HG03342 (cell line): ENCODE data around the gene RTN4.
A peak's percentile ranks its signal among the peaks of the same experiment; 100 is the strongest.
"Not testable (repeated sequence)": the region's sequence is repeated elsewhere in the genome, so short reads cannot be mapped to it uniquely, and the experiment has no call there.

Experiments used
- ATAC-seq: cut with Tn5 transposase; IDR thresholded peaks from one replicate; pipeline ENCODE4 v1.9.1; 2021; ENCODE audit warnings: mild to moderate bottlenecking, moderate library complexity; ENCODE audit not compliant: unreplicated experiment

RTN4 gene

DNA sequence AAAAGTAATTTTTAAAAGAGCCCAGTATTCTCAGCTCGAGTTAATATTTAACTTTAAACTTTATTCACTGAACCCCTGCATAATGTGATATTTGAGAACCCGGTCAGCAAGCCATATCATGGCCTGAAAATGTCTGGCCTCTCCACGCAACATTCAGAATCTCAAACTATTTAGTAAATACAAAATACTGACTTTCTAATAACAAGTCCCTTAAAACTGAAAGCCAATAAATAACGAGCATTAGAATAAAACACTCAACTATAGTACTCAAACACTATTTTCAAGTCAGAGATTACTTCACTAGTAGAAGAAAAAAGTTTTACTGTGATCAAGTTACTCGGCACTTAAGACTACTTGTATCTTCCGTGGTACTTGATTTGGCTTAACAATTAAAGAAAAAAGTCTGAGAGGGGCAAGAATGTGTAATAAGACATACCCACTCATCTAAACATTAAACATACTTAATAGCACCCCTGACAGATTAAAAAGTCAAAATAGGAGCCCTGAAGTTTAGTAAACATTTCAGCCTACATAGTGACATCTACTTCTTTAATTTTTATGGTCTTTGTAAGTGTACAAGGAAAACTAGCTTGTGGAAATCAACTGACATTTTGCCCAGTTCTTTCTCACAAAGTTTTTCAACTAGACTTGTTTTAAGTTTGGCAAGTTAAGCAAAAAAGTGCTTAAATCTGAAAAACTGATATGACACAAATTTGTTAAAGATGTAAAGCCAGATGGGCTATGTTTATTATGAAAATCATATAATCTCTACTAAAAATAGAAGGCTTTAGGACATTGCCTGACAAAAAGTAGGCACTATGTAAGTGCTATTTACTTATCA lies 38.2 kb downstream of the RTN4 start:
- ATAC-seq: no peak

DNA sequence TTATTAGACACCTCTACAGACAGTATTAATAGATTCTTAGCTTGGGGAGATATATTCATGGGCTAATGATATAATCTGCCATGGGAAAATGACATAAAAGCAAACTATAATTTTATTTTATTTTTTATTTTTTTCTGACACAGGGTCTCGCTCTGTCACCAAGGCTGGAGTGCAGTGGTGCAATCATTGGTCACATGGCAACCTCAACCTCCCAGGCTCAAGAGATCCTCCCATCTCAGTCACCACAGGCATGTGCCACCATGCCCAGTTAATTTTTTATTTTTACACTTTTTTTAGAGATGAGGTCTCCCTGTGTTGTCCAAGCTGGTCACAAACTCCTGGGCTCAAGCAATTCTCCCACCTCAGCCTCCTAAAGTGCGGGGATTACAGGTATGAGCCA lies 39.3 kb downstream of the RTN4 start:
- ATAC-seq: no peak

DNA sequence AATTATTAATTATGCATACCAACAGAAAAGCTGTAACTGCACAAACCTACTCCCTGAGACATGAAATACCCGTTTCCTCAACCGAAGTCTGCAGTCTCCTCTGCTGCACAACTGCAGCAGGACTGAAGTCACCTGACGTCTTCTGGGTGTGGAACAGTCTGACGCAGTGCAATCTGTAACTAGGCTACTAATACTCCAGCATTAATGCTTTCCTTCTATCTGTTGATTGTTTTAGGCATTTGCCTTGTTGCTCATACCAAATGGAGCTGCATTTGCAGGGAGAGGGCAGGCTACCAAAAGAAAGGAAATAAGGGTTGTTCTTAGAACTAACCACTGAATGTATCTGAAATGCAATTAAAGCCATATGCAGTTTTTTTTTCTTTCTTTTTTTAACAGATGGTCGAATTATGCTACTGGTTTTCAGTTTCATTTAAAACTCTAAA lies 40.1 kb downstream of the RTN4 start:
- peak; percentile 94 for ATAC-seq

DNA sequence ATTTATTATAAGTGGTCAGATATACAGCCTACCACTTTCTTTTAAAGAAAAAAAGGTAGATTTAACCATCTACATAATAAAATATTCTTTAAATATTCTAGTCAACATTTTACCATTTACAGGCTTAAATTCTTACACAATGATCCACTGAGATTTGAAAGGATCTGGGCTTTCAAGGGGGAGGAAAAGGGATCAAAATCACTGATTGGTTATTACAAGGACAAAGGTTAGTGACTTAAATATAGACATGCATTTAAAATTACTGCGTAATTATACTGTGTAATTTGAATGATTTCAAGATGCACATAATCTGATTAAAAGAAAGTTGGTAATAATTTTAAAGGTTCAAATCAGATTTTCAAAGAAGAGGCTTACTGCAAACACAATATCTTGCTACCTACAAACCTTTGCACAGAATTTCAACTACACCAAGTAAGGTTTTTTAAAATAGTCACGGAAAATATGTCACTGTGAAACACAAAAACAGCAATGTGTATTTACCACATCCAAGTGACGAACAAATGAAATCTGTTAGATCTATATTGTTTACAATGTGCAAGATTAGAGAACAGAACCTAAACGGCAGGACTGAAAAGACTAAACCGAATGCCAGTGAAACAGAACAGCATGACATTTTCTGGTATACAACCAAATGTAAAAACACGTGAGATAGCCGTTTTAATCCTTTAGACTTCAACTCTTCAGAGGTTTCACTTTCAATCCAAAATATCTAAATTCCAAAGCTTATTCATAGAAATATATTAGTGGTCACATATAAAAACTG lies 40.8 kb downstream of the RTN4 start:
- no peak for ATAC-seq

DNA sequence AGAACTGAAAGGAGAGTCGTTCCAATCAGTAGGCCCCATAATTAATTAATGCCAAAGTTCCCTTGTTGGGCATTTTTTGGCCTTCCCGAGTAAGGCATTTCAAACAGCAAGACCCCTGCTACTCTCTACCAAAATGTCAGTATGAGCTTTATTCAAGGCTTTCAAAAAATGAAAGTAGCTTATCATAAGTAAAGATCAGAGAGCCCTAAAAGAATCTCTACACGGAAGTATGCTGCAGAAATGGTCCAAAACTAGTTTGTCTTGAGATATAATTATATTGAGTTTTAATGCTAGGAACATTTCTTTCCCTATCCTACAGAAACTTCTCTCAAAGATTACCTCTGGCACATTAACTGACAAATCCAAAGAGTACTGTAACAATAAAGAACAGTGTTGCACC lies 43.9 kb downstream of the RTN4 start:
- ATAC-seq: no peak

DNA sequence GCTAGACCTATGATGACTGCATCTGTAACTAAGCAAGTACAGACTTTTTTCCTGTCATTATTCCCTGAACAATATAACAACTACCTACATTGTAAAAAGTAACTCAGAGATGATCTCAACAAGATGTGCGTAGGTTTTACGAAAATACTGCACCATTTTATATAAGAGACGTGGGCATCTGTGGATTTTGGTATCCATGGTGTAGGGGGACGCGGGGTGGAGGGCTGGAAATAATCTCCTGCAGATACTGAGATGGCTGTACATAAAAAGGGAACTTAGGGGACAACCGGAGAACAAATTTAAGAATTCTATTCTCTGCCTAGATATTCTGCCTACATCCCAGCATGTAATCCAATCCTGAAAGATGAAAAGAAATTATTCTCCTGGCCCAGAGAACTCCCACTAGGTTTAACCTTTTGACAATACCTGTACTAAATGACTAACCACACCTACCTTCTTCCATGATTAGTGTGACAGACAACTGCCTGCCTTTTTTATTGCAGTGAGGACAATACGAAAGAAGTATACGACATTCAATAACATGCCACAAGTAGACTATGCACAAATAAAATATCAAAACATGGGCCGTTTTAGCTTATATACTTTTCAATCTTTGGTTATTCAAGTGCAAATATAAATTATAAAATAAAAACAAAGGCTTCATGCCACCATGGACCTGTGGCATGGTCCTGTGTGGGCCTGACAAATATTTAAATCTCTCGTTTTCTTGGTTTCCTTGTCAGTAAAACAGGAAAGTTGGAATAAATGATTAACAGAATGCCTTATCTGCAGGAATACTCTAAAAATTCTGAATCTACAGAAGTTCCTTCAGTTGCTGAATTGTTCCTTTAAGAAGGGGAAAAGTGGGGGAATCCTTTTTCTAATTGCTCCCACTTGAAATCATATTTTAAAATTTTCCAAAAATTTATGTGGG lies 46.3 kb downstream of the RTN4 start:
- no peak for ATAC-seq

DNA sequence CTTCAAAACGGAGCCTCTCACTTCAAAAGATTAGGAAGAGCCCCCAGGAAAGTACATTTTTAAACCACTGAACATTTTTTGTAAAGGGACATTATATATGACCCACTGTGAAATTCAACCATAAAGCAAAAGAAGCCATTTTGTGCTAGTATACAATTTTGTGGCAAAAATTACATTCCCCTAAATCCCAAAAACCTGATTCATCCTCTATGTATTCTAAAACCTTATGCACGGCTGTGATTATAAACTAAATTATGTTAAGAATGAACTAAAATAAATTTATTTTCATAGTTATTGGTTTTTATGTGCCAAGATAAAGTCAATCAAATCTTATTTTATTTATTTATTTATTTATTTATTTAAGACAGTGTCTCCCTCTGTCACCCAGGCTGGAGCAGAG lies 48.5 kb downstream of the RTN4 start:
- no peak for ATAC-seq

DNA sequence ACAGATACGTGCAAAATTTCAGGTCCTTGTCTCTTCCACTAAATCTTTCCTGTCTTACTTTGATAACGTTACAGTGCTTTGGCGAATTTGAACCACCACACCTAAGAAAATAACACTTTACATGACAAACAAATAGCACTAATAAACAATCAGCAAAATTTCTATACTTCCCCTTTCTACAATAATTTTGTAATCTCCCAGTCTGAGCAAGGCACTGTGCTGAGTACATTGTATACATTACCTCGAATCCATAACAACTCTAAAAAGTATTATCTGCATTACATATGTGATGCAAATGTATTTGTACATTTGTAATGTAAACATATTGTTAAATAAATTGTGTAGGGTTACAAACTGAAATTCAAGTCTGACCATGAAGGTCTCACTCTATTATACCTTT lies 49.9 kb downstream of the RTN4 start:
- ATAC-seq: no peak

DNA sequence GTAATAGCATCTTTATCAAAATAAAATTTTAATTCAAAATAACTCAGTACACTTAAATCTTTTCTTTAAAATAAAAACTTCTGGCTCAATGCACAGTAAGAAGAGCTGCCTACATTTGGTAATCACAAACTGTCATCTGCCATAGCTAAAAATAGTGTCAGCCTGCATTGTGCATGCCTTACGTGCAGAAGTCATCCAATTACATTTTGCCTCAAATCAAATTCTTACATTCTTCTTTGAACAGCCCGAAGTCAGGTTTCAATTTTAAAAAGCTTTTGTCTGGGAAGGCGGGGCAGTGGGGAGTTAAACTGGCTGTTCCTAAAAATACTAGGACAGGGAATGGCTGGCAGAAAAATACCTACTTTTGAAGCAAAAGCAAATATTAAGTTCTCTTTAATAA lies 51.1 kb downstream of the RTN4 start:
- no peak for ATAC-seq

DNA sequence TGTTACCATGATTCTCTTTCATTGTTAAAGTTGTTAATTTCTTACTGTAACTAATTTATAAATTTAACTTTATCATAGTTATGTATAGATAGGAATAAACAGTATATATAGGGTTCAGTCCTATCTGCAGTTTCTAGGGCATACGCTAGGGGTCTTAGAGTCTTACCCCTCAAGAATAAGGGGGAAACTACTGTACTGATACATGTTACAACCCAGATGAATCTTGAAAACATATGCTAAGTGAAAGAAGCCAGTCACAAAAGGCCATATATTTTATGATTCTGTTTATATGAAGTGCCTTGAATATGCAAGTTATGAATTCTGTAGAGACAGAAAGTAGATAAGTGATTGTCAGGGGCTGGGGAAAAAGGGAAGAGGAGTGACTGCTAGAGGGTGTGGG lies 52.4 kb downstream of the RTN4 start:
- no peak for ATAC-seq

DNA sequence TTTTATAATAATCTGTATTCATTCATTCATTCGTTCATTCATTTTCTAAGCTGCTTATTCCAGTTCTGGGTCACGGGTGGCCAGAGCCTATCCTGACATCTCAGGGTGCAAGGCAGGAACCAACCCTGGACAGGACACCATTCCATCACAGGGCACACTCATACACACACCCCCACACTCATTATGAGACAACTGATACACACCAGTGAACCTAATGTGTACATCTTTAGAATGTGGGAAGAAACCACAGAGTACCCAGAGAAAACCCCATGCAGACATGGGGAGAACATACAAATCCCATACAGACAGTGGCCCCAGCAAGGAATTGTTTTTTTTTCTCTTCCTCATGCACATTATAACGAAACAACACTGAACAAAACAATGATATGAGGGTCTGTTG lies 54.7 kb downstream of the RTN4 start:
- no peak for ATAC-seq

DNA sequence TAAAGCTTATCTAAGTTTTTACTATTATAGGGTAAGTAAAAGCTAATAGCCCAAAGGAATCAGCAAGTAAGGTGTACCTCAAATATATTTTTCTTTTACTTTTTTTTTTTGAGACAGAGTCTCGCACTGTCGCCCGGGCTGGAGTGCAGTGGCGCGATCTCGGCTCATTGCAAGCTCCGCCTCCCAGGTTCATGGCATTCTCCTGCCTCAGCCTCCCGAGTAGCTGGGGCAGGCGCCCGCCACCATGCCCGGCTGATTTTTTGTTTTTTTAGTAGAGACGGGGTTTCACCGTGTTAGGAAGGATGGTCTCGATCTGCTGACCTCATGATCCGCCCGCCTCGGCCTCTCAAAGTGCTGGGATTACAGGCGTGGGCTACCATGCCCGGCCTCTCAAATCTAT lies 59.6 kb downstream of the RTN4 start:
- not testable (repeated sequence) for ATAC-seq

DNA sequence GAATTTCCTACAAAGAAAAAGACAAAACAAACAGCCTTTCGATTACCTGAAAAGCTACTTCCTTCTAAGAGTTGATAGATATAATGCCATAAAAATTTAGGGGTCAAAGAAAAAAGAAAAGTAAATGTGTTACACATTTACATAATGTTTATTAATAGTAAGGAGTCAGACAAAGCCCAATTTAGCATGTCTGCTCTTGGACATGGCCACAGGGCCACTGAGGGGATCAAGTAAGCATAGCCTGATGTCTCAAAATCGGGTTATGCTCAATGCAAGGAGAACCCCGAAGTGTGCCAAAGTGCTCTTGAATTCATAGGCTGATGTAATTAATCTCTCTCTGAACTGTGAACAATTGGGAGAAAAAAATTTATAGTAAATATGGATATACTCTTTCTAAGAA lies 61.6 kb downstream of the RTN4 start:
- ATAC-seq: no peak

DNA sequence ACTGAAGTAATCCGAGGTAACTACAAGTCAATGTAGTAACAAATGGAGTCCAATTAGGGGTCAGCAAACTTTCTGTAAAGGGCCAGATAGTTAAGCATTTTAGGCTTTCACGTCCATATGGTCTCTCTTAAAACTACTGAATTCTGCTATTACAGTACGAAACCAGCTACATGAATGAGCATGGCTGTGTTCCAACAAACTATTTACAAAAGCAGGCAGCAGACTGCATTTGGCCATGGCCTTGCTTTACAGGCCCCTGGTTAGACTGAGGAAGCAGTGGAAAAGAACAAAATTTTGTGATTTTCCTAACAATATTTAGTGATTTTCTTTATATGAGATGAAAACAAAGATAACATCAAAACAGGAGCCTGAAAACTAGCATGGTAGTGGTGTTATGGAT lies 64.0 kb downstream of the RTN4 start:
- no peak for ATAC-seq

DNA sequence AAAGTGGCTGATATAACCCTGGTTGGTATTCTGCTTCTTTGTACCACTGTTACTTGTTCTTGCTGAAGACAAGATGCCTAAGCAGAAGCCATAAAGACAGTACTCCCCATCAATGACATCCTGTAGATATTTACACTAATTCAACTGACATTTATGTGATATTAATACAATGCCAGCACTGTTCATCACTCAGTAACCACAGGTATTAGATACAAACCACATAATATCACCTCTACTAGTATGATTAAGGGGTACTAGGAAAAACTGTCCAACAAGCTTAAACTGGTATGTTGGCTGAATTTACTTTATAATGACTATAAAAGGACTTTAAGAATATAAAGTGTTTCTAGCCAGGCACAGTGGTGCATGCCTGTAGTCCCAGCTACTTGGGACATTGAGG lies 65.8 kb downstream of the RTN4 start:
- ATAC-seq: no peak

DNA sequence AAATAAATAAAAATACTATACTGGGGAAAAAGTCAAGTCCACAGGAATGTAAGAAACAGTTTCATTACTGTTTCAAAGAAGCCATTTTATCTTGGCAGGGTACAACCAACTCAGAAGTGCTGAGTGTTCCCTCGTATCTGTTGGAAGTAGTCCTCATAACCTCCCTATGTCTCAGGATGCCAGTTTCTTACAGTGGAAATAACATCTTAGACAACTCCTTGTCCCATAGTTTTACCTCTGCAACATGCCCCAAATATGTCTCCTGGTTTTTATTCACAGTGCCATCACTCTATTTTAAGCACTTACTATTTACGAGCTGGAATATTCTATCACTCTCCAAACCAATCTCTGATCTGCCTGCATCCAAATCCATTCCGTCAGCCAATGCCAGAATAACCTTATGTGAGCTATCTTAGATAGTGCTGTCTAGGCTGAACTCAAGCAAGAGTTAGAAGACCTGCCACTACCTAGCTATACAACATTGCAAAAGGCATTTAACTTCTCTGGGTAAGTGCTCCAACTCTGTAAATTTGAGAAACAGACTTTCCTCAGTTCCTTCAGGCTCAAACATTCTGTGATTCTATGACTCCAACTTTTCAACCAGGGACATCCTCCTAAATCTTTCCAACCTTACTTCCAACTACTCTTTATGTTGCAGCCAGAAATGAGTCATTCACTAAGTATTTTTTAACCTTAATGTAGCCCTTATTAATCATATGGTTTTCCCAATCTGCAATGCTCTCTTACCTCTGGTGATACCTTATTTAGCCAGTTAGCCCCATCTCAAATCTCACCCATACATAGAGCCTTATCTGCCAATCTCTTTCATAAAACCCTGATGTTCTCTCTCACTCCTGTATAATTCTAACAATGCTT lies 66.7 kb downstream of the RTN4 start:
- ATAC-seq: no peak

DNA sequence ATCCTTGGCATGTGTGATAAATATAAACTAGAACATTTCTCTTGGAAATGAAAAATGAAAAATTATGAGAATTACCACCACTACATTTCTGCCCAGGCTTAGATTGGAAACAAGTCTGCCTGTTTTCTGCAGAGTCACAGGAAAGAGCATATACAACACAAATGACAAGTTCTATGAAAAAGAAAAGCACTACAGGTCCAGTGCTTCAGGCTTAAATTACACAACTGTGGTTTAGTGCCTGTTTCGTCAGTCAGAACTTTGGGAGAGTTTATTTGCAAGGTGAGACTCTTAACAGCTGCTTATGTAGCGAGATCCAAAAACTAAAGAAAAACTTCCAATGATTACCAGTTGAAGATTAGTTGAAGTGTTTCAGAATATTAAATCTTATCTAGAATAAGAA lies 68.9 kb downstream of the RTN4 start:
- no peak for ATAC-seq

DNA sequence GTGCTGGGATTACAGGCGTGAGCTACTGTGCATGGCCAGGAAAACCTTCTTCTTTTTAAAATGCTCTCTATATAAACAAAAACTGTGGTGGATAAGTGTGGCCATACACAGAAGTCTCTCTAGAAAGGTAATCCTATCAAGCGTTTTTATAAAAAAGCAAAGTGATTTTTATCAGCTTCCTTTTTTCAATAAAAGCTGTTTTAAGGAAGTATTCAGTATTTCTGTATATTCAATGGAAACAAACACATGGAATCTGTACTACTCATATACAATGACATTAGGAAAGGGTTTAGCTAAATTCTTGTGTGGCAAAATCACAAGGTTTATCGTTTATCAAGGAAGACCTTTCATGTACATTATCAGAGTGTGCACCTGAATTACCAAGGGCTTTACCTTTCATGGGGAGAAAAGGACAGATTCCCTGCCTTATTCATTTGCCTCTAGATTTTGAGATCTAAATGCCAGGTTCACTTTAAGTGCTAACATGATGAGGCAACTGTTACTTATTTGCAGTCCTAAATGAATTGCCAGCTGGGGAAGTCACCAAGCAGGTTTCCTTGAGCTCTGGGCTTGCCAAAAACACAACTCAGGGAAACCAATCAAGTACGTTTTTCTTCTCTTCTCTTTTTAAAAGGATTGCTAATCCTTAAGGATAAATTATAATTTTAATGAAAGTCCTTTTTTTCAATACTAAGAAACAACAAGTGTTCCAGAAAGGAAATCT lies 70.8 kb downstream of the RTN4 start:
- no peak for ATAC-seq

DNA sequence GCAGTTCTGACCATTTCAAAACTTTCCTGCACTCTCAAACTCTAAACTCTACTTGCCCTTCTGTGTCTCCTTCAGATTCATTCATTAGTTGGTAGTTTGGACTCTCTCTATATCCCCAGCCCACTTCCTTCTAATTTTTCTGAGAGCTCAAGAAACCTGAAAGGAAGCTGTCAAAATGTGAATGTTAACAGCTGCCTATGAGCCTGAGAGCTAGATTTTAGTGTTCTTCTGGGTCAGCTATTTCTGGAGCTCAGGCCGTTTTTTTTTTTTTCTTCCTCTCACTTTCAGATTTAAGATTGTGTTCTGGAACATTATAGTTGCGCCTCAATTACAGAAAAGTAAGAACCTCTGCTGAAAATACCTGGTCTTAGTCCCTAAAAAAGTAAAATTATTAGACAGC lies 73.1 kb downstream of the RTN4 start:
- peak; percentile 91 for ATAC-seq
